H1 (cell line): Measurements from ENCODE around the gene NPBWR2. TPM values are rescaled to one million over a fixed set of nuclear protein-coding genes. Genes with fewer than 3 reads are reported as not detected.

Source experiments
- CTCF ChIA-PET: fragments of 300-600 bp; sonication (Branson Sonifier 250); formaldehyde crosslinking; loops from one replicate; lab custom pipeline; 2021; ENCODE audit not compliant: partially characterized antibody; lab: Charles Lee
- POLR2A ChIA-PET: fragments of 300-600 bp; sonication (Branson Sonifier 250); formaldehyde crosslinking; loops from one replicate; lab custom pipeline; 2021; ENCODE audit warnings: inconsistent platforms; ENCODE audit not compliant: partially characterized antibody; lab: Charles Lee
- DNase-seq, 2 experiments: peaks; one replicate each; pipeline versions ENCODE4 v3.0.0 to v3.0.0-alpha.2; 2010 to 2022; ENCODE audit warnings: low spot score in 2 of 2, low read depth in 1 of 2, mixed read lengths in 1 of 2
- FAIRE-seq: peaks from 2 replicates; lab custom pipeline; 2011; peaks lifted over from hg19 to GRCh38; lab: Jason Lieb, UNC
- H2AFZ ChIP-seq: 2 replicates; pipeline ENCODE4 v1.8.1; 2012; ENCODE audit warnings: low read length, inconsistent platforms
- H2AK5ac ChIP-seq: 2 replicates; pipeline ENCODE4 v1.6.1; 2013; ENCODE audit warnings: low read depth, low read length
- H2BK120ac ChIP-seq: replicated peaks from 2 replicates; pipeline ENCODE3; 2013; ENCODE audit warnings: low read depth, low read length, inconsistent platforms
- H2BK12ac ChIP-seq: 2 replicates; pipeline ENCODE4 v1.6.1; 2013; ENCODE audit warnings: low read depth, low read length
- H2BK15ac ChIP-seq: 2 replicates; pipeline ENCODE4 v1.6.1; 2013; ENCODE audit warnings: low read length
- H2BK20ac ChIP-seq: 2 replicates; pipeline ENCODE4 v1.6.1; 2013; ENCODE audit warnings: low read length
- H2BK5ac ChIP-seq: 2 replicates; pipeline ENCODE4 v1.6.1; 2013; ENCODE audit warnings: low read depth, low read length
- H3K14ac ChIP-seq: 2 replicates; pipeline ENCODE4 v1.6.1; 2013; ENCODE audit warnings: inconsistent platforms; ENCODE audit not compliant: insufficient read length
- H3K18ac ChIP-seq: 2 replicates; pipeline ENCODE4 v1.6.1; 2013; ENCODE audit warnings: low read length; ENCODE audit errors: extremely low read depth
- H3K23ac ChIP-seq: 2 replicates; pipeline ENCODE4 v1.6.1; 2013; ENCODE audit warnings: inconsistent platforms; ENCODE audit not compliant: insufficient read length
- H3K23me2 ChIP-seq: 2 replicates; pipeline ENCODE4 v1.6.1; 2013; ENCODE audit warnings: low read depth, low read length
- H3K27ac ChIP-seq: 2 replicates; pipeline ENCODE4 v1.6.1; 2011; ENCODE audit warnings: low read depth, low read length, inconsistent platforms
- H3K27me3 ChIP-seq, 4 experiments: replicated peaks in 1 of 4; 1 replicate in 1 of 4; 2 replicates in 3 of 4; pipeline versions ENCODE4 v1.6.1 to v1.8.1; 2011 to 2013; ENCODE audit warnings: low read length in 3 of 4, mild to moderate bottlenecking in 3 of 4, inconsistent platforms in 2 of 4, mixed read lengths in 2 of 4, moderate library complexity in 1 of 4; ENCODE audit not compliant: control insufficient read depth in 3 of 4, insufficient read depth in 3 of 4; ENCODE audit errors: extremely low read depth in 1 of 4
- H3K36me3 ChIP-seq, 4 experiments: 2 replicates each; pipeline versions ENCODE4 v1.6.1 to v1.8.1; 2011 to 2013; ENCODE audit warnings: mild to moderate bottlenecking in 4 of 4, low read length in 3 of 4, moderate library complexity in 2 of 4, control low read depth in 1 of 4, inconsistent platforms in 1 of 4; ENCODE audit not compliant: insufficient read depth in 4 of 4, control insufficient read depth in 2 of 4
- H3K4ac ChIP-seq: replicated peaks from 2 replicates; pipeline ENCODE3; 2013; ENCODE audit warnings: low read length, low read depth, mixed read lengths, inconsistent platforms; ENCODE audit not compliant: insufficient read length
- H3K4me1 ChIP-seq, 4 experiments: replicated peaks in 1 of 4; 1 replicate in 1 of 4; 2 replicates in 3 of 4; pipeline versions ENCODE4 v1.6.1 to v1.8.1; 2011 to 2013; ENCODE audit warnings: low read length in 3 of 4, inconsistent platforms in 2 of 4, mixed read lengths in 1 of 4; ENCODE audit not compliant: insufficient read depth in 4 of 4, control insufficient read depth in 3 of 4
- H3K4me2 ChIP-seq, 2 experiments: 2 replicates each; pipeline versions ENCODE4 v1.6.1 to v1.8.1; 2011 to 2013; ENCODE audit warnings: low read depth in 2 of 2, low read length in 2 of 2, control low read depth in 1 of 2, inconsistent platforms in 1 of 2, mild to moderate bottlenecking in 1 of 2; ENCODE audit not compliant: insufficient read depth in 1 of 2
- H3K4me3 ChIP-seq, 4 experiments: fragments of 200-600, 300-600 bp in 1 of 4; sonication (generic), shearing (Covaris generic), sonication (Bioruptor Twin) in 1 of 4; 2 replicates each; pipeline versions ENCODE4 v1.5.1 to v1.8.1; 2011 to 2016; ENCODE audit warnings: low read length in 4 of 4, low read depth in 3 of 4, control low read depth in 2 of 4, inconsistent platforms in 2 of 4, mild to moderate bottlenecking in 2 of 4, mixed read lengths in 1 of 4, moderate library complexity in 1 of 4; ENCODE audit not compliant: insufficient read depth in 2 of 4; ENCODE audit errors: extremely low read depth in 1 of 4
- H3K56ac ChIP-seq: replicated peaks from 2 replicates; pipeline ENCODE3; 2013; ENCODE audit warnings: low read depth, mild to moderate bottlenecking, mixed read lengths, low read length, inconsistent platforms; ENCODE audit not compliant: insufficient read length
- H3K79me1 ChIP-seq: 2 replicates; pipeline ENCODE4 v1.6.1; 2013; ENCODE audit warnings: low read depth, low read length, control low read depth
- H3K79me2 ChIP-seq, 2 experiments: 2 replicates each; pipeline versions ENCODE4 v1.6.1 to v1.8.1; 2012 to 2013; ENCODE audit warnings: low read length in 2 of 2, mild to moderate bottlenecking in 2 of 2, inconsistent platforms in 1 of 2; ENCODE audit not compliant: insufficient read depth in 2 of 2, control insufficient read depth in 1 of 2
- H3K9ac ChIP-seq, 4 experiments: replicated peaks in 1 of 4; 1 replicate in 1 of 4; 2 replicates in 3 of 4; pipeline versions ENCODE4 v1.6.1 to v1.8.1; 2011 to 2013; ENCODE audit warnings: low read depth in 3 of 4, low read length in 3 of 4, control low read depth in 2 of 4, mild to moderate bottlenecking in 2 of 4, moderate library complexity in 2 of 4, inconsistent platforms in 1 of 4; ENCODE audit errors: extremely low read depth in 1 of 4
- H3K9me3 ChIP-seq, 2 experiments: 2 replicates each; pipeline versions ENCODE4 v1.6.1 to v1.8.1; 2012 to 2013; ENCODE audit warnings: mild to moderate bottlenecking in 2 of 2, moderate library complexity in 2 of 2, control low read depth in 1 of 2, inconsistent platforms in 1 of 2, low read depth in 1 of 2, low read length in 1 of 2, mixed read lengths in 1 of 2; ENCODE audit not compliant: insufficient read depth in 2 of 2
- H4K20me1 ChIP-seq, 2 experiments: replicated peaks in 1 of 2; 2 replicates each; pipeline versions ENCODE3 to v1.8.1; 2011 to 2013; ENCODE audit warnings: inconsistent platforms in 2 of 2, low read length in 2 of 2, mild to moderate bottlenecking in 1 of 2; ENCODE audit not compliant: insufficient read depth in 2 of 2, control insufficient read depth in 1 of 2
- H4K5ac ChIP-seq: 2 replicates; pipeline ENCODE4 v1.6.1; 2013; ENCODE audit warnings: low read length, low read depth, mixed read lengths, inconsistent platforms; ENCODE audit not compliant: insufficient read length
- H4K8ac ChIP-seq: 2 replicates; pipeline ENCODE4 v1.8.0; 2013; ENCODE audit warnings: mild to moderate bottlenecking, moderate library complexity, low read length, inconsistent platforms; ENCODE audit not compliant: insufficient read depth; ENCODE audit errors: extremely low read depth
- H4K91ac ChIP-seq: replicated peaks from 2 replicates; pipeline ENCODE3; 2013; ENCODE audit warnings: low read length, mixed read lengths, inconsistent platforms; ENCODE audit not compliant: insufficient read length
- CHD1 ChIP-seq: IDR thresholded peaks from 2 replicates; pipeline ENCODE4 v1.6.1; 2012; ENCODE audit warnings: low read depth, low read length, improper control_type of control experiment
- EZH2 ChIP-seq: fragments of 200-600 bp; sonication (generic); IDR thresholded peaks from 2 replicates; pipeline ENCODE4 v1.7.1; 2012; ENCODE audit warnings: low read depth, mild to moderate bottlenecking, moderate library complexity, low read length, inconsistent platforms; ENCODE audit not compliant: severe bottlenecking
- MAFK ChIP-seq: IDR thresholded peaks from 2 replicates; pipeline ENCODE4 v1.6.1; 2012; ENCODE audit warnings: low read depth, mild to moderate bottlenecking, improper control_type of control experiment, low read length
- SP4 ChIP-seq: IDR thresholded peaks from 2 replicates; pipeline ENCODE4 v1.6.1; 2012; ENCODE audit warnings: low read length, inconsistent platforms
- TAF1 ChIP-seq: IDR thresholded peaks from 2 replicates; pipeline ENCODE4 v1.6.1; 2011; ENCODE audit warnings: mild to moderate bottlenecking, low read depth, low read length
- TBP ChIP-seq: IDR thresholded peaks from 2 replicates; pipeline ENCODE4 v1.6.1; 2011; ENCODE audit warnings: low read depth, low read length, improper control_type of control experiment
- TCF12 ChIP-seq: IDR thresholded peaks from 2 replicates; pipeline ENCODE4 v1.6.1; 2011; ENCODE audit warnings: low read depth, mild to moderate bottlenecking, low read length
- WGBS, 2 experiments: shearing (Covaris generic) in 1 of 2; methylation state at CpG; one replicate each; pipeline versions ENCODE4 v1.1.6 to v1.1.7; 2013 to 2015; ENCODE audit warnings: low lambda C conversion rate in 2 of 2, mixed read lengths in 2 of 2, inconsistent platforms in 1 of 2, low coverage in 1 of 2, missing lambda C conversion rate in 1 of 2; ENCODE audit not compliant: insufficient replicate concordance in 2 of 2, insufficient coverage in 1 of 2, insufficient read length in 1 of 2; ENCODE audit errors: extremely low coverage in 1 of 2, missing lambda C conversion rate in 1 of 2; 5-methylcytosine and 5-hydroxymethylcytosine counted together
- polyA plus RNA-seq, 7 experiments: library from polyadenylated mRNA; depleted of rRNA in 3 of 7; stranded (reverse) in 5 of 7; unstranded in 2 of 7; fragments of >200 nt in 5 of 7; fragments of 200-250 nt in 2 of 7; gene quantifications; 1 replicate in 5 of 7; 2 replicates in 1 of 7; 4 replicates in 1 of 7; pipeline versions ENCODE4 v1.2.1 to v1.2.3, GENCODE V29; 2011 to 2013; ENCODE audit warnings: missing spikeins in 2 of 7, mixed read lengths in 2 of 7
- total RNA-seq: library from RNA; stranded (reverse); fragmentation: NEBNext Ultra II Directional; extraction: Animal tissue kit (Norgen Biotek cat#: 25700); gene quantifications from 2 replicates; pipeline ENCODE4 v1.2.1, GENCODE V29; 2021

NPBWR2 gene
- total and polyA plus RNA-seq, 2 of the 8 experiments (the other 6 are each of a cell fraction or from before 2014, with no cell fraction given): not detected

DNA sequence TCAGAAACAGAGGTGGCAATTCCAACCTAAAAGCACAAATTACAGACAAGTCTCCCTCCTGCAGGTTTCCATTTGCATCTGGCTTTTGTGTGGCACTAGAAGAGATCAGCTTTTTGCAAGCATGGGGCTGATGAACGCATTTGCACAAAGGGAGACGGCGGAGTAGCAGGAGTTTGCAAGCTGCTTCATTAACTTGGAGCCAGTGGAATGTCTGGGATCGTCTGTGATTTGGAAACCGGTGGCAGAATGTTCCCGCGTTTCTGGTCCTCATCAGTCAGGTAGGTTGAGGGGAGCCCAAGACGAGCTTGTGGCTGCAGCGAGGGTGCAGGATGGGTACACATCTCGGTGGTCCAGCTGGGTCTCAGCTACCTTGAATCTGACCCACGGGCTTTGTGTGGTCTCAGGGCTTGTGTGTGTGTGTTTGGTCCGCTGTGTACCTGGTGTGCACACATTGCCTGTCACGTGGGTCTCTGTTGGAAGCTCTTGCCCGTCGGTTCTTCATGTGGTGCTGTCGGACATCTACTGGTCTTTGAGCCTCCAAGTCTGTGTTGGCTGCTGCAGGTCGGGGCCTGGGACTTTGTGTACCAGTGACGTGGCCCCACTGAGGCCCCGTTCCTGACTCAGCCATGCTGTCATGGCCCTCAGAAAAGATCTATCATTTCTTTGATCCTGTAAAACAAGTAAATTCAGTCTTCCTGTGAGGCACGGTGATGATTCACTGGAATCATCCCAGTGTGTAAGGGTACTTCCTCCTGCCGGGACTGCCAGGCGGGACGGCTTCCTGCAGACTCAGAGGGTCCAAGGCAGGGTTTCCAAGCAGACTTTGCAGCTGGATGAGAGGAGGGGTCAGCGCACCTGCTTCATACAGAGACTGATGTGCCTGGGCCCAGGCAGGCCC is 44.5 kb upstream of the NPBWR2 start:
- Histone ChIP-seq H3K23ac (no peak overlapping the region), H4K5ac (no peak overlapping the region), H2BK120ac (no peak overlapping the region), H3K4ac (no peak overlapping the region), H3K27me3 (no peaks in the 10 kb centered on the region), H4K8ac (peak overlapping the region; percentile 31; the same call in 1 of the 2 replicates), H3K18ac (no peak overlapping the region; the same call in 1 of the 2 replicates), H4K20me1 (peaks cover 0 to 8% of the 10 kb centered on the region in 2 experiments), H2AFZ (no peak overlapping the region), H3K23me2 (peaks cover 7% of the 10 kb centered on the region; the same call in 1 of the 2 replicates), H3K27ac (no peak overlapping the region), H3K9me3 (peaks cover 0 to 4% of the 10 kb centered on the region in 2 experiments; a peak in 2 of 4 replicates), H3K4me2 (peak overlapping the region; percentile 5 to 17; a peak in 1 of 4 replicates), H4K91ac (no peak overlapping the region), H3K79me2 (no peaks in the 10 kb centered on the region), H2BK5ac (no peak overlapping the region), H2AK5ac (no peak overlapping the region)
- no peak for FAIRE-seq
- TF ChIP-seq MAFK (no peak), TAF1 (no peak), CHD1 (no peak), TCF12 (no peak), SP4 (no peak), EZH2 (no peak), TBP (no peak)
- TF ChIP-seq, all 59 proteins: peak for 0
- WGBS, 2 experiments: 81% methylated on average over 24 of the region's 24 CpGs; no CpG with 5 or more reads in 1 of the 2 experiments
- H3K9ac ChIP-seq: no peak overlapping the region
- ChIA-PET CTCF (interaction anchor here (0.7 to 2.0 kb wide), 7 partner anchors 10 to 71 kb away, joined by 3 to 4 read pairs (median 4); no protein-coding TSS in a partner anchor), POLR2A (interaction anchor here (0.6 to 0.9 kb wide), 2 partner anchors 63 to 425 kb away, joined by 3 to 4 read pairs; no protein-coding TSS in a partner anchor)
- H3K79me1 ChIP-seq: no peaks in the 10 kb centered on the region
- peak overlapping the region; percentile 94; the same call in 1 of the 2 replicates for H2BK15ac ChIP-seq
- no peak for DNase-seq
- H2BK20ac ChIP-seq: peak overlapping the region; percentile 89; the same call in 1 of the 2 replicates
- H3K36me3 ChIP-seq: no peaks in the 10 kb centered on the region; a peak in 1 of 8 replicates
- H2BK12ac ChIP-seq: peak overlapping the region; percentile 68; the same call in 1 of the 2 replicates
- H3K14ac ChIP-seq: no peak overlapping the region
- peaks cover 0 to 19% (median 9%) of the 10 kb centered on the region in 4 experiments; a peak in 5 of 7 replicates for H3K4me1 ChIP-seq
- no peak overlapping the region for H3K56ac ChIP-seq
- no peak overlapping the region for H3K4me3 ChIP-seq
